Stimulated activated CD4-positive, alpha-beta T cell treated with anti-CD3 and anti-CD28 coated beads, Interleukin-15, amount 100 ng/mL, for 1 hour (primary cell): ENCODE measurements around the gene RPL14.
A peak's percentile ranks its signal among the peaks of the same experiment; 100 is the strongest.
"Not testable (repeated sequence)": the region's sequence is repeated elsewhere in the genome, so short reads cannot be mapped to it uniquely, and the experiment has no call there.

Experiments used
- DNase-seq, 2 donors: peaks; one replicate each; pipeline ENCODE4 v3.0.0-alpha.2; 2020; ENCODE audit warnings: low read depth in 1 of 2, low spot score in 1 of 2

Gene RPL14

GRCh38 chr3:40462838-40463237 lies 5.7 kb downstream of the RPL14 start:
- DNase-seq, result not testable (repeated sequence)

DNA sequence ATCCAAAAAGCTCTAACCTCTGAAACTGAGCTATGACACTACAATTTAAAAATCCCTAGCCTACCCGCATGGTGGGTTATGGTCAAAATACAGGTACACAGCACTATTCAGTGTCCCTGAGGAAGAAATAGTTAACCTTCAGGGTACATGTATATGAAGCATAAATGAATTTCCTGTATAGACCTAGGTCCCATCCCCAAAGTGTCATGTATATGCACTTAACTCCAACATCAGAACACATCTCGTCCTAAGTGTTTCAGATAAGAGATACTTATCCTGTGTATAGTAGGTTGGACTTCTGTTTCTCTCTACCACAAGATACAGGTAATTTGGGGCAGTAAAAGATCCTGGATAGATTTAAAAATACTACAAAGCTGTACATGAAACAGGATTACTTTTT lies 6.4 kb downstream of the RPL14 start:
- no peak for DNase-seq

DNA sequence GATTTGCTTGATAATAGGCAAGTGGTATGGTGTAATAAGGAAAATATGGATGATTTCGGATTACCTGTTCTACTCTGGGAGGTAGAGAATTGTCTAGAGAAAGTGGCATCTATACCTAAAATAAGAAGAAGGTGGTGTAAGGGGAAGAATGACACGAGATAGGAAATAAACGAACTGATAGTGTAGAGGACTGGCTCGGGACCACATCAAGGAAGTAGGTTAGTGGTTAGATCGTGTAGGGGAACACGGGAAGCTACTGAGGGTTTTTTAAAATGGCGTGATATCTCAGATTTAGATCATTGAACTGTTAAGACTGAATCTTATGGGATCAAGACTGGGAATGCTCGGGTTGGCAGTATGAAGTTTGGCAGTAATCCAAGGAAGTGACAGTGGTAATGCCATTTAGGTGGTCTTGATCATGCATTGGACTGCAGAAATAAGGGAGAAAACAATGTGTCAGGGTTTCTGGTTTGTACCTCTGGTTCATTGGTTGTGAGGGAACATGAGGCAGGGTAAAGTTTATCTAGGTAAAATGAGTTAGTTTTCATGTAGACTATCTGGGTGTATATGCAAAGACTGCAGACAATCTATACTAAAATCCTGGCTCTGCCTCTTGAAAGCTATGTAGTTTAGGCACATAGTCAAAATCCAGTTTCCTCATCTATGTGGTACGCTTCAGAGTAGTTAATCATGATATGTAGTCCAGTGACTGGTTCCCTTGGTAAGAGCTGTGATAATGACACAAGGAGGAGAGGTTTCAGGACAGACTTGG lies 7.4 kb downstream of the RPL14 start:
- no peak for DNase-seq

DNA sequence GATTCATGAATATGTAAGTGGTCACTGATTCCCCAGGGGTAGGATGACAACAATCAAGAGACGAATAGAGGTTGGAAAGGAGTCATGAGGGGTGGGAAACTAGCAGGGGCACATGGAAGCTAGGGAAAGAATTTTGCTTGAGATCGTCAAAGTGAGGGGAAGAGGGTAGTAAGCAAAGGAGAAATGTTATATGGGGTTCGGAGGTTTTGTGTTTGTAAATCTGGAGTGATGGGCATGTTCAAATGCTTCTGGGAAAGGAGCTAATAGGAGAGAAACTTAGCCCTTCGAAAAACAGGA lies 7.9 kb downstream of the RPL14 start:
- no peak for DNase-seq

- no peak for DNase-seq
Measured at GRCh38 chr3:40465456-40465855, 8.3 kb downstream of the RPL14 start.

- no peak for DNase-seq
Measured at GRCh38 chr3:40468018-40468417, 10.9 kb downstream of the RPL14 start.

GRCh38 chr3:40470701-40471100 lies 13.6 kb downstream of the RPL14 start:
- DNase-seq, result no peak

DNA sequence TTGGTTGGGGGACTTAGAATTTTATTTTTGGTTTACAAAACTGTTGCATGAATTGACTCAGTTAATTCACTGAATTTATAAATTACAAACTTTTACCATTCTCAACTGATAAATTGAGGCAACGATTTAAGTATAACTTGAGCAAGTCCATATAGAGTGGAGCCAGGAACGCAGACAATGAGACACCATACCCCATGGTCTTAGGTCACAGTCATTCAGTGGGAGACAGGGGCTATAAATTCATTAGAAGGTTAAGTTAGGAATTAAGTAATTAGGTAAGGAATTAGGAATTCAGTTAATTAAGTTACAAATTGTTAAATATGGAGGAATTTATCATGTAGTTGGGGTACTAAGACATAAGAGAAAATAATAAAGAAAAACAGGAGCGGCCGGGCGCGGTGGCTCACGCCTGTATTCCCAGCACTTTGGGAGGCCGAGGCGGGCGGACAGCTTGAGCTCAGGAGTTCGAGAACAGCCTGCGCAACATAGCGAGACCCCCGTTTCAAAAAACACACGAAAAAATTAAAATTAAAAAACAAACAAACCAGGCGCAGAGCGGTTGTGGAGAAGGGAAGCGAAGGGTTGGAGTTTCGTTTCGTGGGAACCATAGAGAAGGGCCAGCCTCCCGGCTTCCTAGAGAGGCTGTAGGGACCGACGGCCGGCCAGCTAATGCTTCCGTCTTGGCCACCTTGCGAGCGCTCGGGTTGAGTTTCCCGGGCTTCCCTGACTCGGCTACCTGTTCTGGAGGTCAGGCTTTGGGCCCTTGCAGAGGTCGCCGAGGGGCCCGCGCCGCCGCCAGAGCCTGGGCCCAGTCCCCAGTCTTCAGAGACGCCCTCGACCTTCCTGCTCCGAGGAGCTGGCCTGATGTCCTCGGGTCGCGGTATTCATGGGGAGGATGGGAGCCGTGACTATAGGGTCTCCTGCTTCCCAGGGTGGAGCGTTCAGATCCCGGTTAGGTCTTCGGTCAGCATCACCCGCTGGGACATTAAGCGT lies 19.6 kb downstream of the RPL14 start, which contains the start of gene ZNF619:
Gene ZNF619, plus strand, starts transcription at position 645 of the 993 bp plus-strand sequence. CDS start 858 bp downstream, outside the sequence.
- peak; percentile 13 to 34 for DNase-seq

GRCh38 chr3:40477666-40478065 lies 20.5 kb downstream of the RPL14 start:
- DNase-seq, result no peak

- no peak for DNase-seq
Measured at GRCh38 chr3:40487172-40487571, 30.0 kb downstream of the RPL14 start.

- no peak for DNase-seq
Measured at GRCh38 chr3:40490916-40491315, 33.8 kb downstream of the RPL14 start.

DNA sequence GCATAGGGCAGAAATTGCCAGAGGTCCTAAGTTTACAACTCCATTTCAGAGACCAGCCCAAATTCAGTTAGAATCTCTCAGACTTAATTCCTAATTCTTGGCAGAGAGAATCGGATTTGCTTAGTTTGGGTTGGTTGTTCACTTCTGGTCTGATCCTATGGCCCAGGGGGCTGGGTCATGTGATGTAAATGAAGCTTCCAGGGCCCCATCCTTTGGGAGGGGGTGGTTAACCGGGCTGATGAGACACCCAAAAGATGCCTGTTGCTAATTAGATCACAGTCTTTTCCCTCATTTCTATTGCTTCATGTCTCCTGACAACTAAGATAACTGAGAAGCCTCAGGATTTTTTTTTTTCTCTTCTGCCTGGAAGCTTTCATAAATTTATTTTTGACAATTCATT lies 37.6 kb downstream of the RPL14 start:
- DNase-seq, result no peak

DNA sequence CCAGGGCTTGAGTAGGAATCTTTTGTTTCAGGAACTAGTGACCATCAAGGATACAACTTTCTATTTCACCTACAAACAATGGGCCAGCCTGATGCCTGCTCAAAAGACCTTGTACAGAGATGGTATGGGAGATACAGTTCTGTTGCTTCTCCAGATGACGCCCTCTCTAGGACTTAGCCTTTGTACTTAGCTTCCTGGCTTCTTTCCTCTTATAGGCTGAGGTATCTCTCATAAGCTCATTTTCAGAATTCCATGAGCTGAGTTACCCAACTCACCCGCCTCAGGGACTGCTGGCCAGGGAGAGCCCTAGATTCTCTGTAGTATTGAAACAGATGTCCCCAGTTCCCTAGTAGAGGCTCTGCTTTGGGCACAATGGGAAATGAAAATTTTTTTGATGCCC lies 40.1 kb downstream of the RPL14 start:
- DNase-seq, result no peak

- no peak for DNase-seq
Measured at GRCh38 chr3:40499952-40500351, 42.8 kb downstream of the RPL14 start.

DNA sequence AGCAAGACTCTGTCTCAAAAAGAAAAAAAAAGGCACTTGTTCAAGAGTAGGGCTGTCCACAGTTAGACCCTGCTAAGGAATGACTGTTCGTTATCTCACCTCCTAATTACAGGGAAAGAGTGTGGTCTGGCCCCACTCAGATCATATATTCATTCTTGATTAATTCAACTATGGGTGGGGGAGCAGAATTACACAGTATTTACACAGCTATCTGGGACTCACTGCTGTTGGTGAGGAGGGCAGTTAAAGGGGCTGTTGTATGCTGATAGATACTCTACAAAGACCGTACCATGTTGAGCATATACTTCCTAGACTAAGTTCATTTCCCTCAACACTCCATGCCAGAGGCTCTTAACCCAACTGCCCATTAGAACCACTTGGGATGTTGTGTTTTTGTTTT lies 44.9 kb downstream of the RPL14 start:
- DNase-seq, result no peak

- no peak for DNase-seq
Measured at GRCh38 chr3:40504636-40505430, 47.7 kb downstream of the RPL14 start.

DNA sequence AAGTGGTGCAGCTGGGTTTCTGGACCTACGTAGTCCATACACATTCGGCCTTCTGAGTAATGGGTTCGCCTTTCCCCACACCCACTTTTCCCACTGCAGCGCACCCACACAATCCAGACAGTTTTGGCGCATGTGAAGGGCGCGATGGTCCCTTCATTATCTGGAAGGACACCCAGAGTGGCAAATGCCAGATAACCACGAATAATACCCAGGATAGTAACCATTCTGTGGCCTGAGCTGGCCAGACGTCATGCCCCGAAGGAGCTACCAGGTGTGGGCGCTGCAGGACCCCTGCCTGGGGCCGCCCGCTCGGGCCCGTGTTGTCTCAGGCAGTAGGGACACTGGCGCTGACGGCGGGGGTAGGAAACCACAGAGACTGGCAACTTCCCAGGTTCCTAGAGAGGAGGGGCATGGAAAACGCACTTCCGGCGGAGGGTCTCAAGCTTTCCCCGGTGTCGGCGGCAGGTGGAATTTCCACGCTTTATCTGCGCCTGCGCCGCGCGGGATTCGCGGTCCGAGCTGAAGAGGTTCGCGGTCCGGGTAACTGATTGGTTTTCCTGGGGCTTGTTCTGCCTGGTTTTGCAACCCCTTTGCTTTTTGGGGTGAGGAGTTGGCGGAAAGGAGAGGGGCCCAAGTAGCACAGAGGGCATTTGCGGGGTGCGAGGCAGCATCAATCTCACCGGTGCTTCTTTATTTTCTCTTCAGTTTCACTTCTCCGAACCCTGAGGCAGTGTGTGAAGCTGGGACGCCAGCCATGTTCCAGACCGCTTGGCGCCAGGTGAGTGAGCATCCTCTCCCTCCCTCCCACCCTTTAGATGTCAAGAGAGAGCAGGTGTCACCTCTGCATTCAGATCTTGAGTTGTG lies 48.7 kb downstream of the RPL14 start, which contains the start of gene ZNF620:
Gene ZNF620, plus strand, starts transcription at position 441 of the 864 bp plus-strand sequence. Its CDS starts 314 bp downstream, at position 755.
- peak; percentile 36 to 37 for DNase-seq

- DNase-seq, result no peak
Measured at GRCh38 chr3:40511031-40511718, 54.0 kb downstream of the RPL14 start.

DNA sequence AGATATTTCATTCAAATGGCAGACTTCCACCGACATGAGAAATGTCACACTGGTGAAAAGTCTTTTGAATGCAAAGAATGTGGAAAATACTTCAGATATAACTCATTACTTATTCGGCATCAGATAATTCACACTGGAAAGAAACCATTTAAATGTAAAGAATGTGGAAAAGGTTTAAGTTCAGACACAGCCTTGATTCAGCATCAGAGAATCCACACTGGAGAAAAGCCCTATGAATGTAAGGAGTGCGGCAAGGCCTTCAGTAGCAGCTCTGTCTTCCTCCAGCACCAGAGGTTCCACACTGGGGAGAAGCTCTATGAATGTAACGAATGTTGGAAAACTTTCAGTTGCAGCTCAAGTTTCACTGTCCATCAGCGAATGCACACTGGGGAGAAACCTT lies 59.1 kb downstream of the RPL14 start:
- DNase-seq, result no peak

GRCh38 chr3:40518067-40518466 lies 60.9 kb downstream of the RPL14 start:
- DNase-seq, result no peak
